Measurements from ENCODE around the gene TOMM40L.
"Not testable (repeated sequence)": the region's sequence is repeated elsewhere in the genome, so short reads cannot be mapped to it uniquely, and the experiment has no call there.

The TOMM40L gene

DNA sequence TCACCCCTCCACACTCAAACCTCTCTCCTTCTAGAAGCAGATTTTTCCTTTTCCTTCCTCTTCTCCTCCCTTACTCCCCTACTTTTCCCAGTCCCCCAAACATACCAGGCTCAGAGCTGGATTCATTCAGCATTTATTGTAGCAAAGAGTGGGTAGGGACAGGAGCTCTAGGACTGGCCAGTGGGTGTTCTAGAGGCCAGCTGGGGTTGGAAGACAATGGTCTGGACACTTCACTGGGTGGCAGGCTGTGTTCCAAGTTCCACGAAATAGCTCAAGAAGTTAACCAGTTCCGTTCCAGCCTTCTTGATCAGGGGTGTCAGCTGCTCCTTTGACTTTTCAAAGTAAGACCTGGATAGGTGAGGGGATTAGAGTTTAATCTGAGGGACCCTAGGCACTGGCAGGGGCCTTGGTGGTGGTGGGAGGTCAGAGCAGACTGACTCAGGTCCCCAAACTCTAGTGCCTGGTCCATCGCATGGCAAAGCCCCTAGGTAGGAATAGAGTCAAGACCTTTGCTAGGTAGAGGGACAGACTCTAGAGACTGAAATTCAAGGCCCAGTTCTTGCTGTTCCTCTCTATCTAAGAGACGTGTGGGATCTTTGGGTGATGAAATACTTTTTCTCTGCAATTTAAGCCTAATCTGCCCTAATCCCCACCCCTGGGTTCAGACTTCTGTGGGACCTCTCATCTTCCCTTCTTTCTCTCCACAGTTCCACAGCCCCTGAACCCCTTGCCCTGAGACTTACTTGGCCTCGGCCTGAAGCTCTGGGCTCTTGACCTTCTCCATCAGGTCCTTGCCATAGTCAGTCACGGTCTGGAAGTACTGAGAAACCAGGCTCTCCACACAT, 3.5 kb upstream of the TOMM40L start:
- DNase-seq, result no peak

DNA sequence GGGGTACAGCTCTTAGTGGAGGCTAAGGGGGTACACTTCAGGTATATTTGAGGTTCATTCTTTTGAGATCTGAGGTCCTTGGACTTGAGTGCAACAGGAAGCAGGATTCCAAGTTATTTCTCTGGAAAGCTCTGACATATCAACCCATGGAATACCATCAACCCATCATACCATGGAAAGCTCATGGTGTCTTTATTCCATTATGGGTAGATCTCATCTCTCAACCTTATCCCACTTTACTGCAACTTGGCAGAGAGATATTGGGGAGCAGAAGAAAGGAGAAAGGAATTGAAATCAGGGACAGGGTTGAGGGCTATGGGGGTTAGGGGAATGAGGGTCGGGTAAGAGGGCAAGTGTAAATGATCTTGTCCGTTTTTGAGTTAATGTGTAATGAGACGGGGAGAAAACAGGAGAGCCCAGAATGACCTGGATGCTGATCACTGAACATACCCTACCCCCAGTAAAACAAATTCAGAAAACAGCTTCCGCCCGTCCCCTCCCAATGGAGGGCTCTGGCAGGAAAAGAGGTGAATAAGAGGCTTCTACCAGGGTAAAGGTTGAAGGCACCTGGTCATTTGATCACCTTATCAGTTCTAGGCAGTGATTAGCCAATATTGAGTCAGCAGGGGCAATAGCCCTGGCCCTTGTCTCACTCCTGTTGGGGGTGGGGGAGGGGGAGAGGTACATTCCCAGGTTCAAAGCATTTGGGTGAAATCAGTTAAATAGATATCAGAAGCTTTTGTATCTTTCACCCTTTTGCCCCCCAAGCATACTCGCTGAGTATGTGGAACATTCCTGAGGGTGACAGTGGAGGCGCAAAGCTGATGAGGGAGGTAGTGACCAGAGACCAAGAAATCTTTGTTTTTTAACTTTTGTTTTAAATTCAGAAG, 1.8 kb upstream of the TOMM40L start:
- DNase-seq, result no peak

DNA sequence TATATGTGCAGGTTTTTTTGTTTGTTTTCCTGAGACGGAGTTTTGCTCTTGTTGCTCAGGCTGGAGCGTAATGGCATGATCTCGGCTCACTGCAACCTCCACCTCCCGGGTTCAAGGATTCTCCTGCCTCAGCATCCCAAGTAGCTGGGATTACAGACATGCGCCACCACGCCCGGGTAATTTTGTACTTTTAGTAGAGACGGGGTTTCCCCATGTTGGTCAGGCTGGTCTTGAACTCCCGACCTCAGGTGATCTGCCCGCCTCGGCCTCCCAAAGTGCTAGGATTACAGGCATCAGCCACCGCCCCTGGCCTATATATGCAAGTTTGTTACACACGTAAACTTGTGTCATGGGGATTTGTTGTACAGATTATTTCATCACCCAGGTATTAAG, 1.2 kb upstream of the TOMM40L start:
- not testable (repeated sequence) for DNase-seq

DNA sequence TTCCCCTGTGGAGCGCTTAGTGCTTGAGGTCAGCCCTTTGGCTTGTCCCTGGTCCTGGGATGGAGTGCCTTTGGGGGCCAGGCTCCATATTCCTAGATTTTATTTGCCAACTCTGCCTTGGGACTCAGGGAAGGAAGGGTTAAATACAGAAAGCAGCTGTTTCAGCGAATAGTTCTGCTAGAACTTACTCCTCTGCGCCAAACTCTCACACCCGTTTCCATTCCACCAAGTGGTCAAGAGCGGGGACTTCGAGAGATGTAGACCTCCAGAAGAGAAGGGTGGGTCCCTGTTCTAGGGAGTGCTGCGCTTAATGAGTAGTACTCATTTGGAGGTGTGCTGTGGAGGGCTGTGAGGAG, 704 bp upstream of the TOMM40L start:
- DNase-seq, result no peak

DNA sequence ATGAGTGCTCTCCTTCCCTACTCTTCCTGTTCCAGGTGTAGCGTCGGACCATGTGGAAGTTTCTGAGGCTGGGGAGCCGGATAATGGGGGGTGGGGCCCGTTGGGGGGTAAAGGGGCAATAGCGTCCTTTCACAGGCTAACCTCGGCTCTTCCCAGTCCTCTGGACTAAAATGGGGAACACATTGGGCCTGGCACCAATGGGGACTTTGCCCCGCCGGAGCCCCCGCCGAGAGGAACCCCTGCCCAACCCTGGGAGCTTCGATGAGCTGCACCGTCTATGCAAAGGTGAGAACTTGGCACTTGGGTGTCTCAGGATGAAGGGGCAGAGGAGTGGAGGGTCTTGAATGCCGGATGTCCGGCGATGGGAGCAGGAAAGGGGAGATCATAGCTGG, 456 bp downstream of the TOMM40L start:
- no peak for DNase-seq

DNA sequence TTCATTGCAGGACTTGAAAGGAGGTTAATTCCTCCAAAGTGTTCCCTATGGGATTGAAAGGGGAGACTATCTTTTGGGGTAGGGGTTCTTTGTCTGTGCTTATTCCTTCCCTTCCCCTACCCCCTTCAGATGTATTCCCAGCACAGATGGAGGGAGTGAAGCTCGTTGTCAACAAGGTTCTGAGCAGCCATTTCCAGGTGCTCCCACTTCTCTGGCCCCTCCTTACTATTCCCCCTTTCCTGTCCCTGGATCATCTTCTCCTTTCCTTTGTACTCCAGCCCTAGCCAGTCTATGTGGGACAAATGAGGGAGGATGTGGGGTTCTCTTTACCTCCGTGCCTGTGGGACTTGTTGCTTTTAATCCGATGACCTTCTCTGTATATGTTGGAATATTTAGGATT, 899 bp downstream of the TOMM40L start:
- no peak for DNase-seq

DNA sequence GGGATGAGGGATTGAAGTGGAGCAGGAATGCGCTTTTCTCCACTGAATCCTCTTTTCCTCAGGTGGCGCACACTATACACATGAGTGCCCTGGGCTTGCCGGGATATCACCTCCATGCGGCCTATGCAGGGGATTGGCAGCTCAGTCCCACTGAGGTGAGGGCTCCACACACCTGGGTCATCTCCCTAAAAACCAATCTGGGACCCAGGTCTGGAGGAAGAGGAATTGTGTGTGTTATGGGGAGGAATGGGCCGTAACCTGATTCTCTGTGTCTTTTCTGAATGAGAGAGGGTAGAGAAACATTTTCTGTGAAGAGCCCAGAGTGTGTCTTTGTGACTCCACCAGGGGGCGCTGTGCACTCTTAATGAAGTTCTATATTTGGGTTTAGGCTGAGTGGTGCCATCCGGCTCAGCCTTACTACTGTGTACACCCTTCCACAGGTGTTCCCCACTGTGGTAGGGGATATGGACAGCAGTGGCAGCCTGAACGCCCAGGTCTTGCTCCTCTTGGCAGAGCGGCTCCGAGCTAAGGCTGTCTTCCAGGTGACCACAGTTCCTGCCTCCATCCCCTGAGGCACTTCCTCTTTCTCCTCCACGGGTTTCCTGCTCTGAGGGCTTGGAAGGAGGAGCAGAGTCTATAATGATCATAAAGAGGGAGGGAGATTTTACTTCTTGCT, 1.5 kb downstream of the TOMM40L start:
- peak; percentile 92 for DNase-seq

DNA sequence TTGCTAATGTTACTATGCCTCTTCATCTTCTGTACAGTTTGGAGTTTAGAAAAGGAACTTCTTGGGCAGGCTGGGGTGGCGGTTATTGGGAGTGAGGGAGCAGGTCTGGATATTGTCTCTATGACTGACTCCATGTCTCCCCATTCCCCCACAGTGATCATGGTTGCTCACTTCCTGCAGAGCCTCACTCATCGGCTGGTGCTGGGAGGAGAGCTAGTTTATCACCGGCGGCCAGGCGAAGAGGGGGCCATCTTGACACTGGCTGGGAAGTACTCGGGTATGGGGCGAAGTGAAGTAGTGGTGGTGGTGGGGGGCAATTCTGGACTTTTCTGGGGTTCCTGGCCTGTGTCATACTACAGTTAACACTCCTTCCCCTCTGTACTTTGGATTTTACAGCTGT, 2.2 kb downstream of the TOMM40L start:
- DNase-seq, result no peak

DNA sequence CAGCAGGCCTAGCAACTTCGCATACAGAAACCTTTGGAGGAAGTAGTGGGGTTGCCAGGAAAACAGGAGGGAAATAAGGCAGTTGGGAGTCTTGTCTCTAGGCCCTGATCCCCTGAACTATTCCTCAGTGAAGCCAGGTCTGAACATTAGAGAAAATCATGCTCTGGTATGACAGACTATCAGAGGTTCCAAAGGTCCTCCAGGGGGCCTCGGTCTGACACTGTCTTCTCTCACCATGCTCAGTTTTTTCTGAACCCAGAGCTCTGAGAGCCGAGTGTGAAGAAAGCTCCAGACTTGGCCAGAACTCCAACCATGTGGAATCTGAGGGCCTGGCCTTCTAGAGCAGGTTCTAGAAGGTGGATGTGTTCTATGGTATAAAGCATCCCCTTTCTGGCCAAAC, 4.0 kb downstream of the TOMM40L start:
- no peak for DNase-seq

DNA sequence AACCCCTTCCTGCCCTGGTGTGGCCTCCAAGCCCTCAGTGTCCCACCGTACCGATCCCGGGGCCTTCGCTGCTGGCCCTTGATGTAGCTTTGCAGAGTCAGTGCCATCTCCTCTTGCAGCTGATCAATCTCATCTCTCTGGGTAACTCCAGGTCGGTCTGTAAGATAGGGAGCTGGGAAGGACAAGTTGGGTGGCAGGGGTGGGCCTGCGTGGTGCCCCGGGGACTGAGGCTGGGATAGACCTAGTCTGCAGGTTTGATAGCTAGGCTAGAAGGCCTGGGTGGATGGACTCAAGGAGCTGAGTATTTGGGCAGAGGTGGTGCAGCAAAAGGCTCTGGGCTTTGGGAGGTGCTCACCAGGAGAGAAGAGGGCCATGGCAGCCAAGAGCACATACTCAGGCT, 4.9 kb downstream of the TOMM40L start:
- DNase-seq, result no peak

DNA sequence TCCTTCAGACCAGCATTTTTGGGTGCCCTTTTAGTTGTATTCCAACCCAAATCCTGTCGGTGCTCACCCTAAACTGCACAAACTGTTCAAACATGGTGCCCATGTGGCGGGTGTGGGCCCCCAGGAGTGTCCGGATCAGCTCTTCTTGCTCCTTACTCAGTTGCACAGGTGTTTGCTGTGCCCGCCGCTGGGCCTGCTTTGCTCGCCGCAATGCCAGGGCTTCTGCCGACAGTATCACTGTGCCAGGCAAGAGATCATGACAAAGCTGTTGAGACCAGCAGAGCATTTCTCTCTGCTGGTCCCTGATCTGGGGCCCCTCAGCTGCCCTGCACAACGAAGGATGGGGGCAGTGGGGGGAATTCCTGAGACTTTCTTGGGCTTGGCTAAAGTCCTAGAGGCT, 7.2 kb downstream of the TOMM40L start:
- DNase-seq, result no peak

DNA sequence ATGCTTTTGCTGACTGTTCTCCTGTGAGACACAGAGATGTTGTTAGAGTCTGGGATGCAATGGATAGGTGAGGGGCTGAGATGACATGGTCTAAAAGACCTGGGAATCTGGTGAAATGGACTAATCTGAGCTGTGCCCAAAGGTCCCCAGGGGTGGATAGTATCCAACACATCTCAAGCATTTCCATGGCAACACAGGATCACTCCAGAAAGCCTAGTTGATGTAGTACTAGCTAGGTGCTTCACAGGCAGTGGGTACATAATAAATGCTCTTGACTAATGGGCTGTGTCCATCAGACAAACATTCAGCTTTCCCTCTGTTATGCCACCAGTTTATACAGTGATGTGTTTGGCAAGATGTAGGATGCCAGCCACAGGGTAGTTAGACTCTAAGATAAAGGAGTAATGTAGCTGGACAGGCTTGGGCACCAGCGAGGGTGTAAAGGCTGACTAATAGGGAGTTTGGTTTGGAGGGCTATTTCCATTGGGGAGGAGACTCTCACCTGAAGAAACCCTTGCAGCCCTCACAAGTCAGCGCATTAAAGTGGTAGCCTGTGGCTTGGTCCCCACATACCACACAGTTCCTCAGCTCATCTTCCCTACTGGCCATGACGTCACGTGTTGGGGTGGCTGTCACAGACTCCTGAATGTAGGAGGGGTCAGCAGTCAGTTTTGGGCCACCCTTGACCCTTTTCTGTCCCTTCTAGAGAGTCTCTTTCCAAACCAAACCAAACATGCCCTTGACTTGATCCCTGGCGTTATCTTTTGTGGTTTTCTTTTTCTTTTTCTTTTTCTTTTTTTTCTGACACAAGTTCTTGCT, 10.3 kb downstream of the TOMM40L start:
- no peak for DNase-seq

DNA sequence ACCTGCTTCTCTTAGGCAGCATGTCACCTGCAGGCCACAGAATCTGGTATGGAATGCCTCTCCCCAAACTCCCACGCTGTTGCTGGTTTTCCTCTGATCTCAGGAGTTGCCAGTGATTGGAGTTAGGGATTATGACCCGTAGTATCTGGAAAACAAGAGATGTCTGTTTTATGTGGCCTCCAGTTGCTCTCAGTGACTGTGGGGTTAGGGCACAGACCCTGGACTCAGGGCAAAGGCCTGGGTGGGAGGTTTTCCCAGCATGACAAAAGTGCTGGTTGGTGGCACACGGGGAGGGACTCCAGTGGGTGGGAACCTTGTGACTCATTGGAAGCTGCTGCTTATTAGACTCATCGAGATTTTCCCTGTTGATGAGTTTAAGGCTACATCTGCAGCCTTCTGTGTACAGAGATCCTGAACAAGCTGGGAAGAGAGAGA, 12.2 kb downstream of the TOMM40L start, which contains the start of gene NR1I3:
NR1I3 (minus strand) TSS at position 165 of the 435 bp plus-strand sequence. CDS start 1,638 bp downstream, outside the sequence.
- no peak for DNase-seq

DNA sequence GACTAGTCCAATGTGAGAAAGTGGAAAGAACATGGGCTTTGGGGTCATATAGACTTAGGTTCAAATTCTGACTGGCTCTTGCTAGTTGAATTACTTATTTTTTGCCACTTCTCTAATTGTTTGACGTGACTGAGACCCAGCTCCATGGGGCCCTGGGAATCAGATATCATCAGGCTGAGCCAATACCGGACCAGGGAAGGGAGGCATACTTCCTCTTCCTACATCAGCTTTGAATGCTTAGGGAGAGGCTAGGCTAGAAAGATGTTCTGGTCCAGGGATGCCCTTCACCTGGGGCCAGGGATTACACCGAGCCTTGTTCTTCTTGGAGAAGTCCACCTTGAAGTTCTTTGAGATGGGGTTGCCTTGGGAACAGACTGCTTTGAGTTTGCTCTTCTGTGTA, 15.8 kb downstream of the TOMM40L start:
- no peak for DNase-seq

DNA sequence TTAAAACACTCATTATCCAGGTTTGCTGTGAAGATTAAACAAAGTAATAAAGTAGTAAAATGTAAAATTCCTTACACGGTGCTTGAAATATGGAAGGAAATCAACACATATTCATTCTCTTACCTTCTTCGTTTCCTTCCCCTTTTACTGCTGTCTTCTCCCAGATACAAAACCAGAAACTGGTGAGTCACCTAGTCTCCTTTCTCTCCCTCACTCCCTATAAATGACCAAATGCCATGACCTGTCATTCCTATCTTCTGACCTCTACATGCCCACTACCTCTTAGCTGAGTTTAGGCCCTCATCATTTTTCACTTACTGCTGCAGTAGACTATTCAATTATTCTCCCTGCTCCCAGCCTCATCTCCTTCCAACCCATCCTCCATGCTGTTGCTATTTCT, 16.5 kb downstream of the TOMM40L start:
- no peak for DNase-seq

DNA sequence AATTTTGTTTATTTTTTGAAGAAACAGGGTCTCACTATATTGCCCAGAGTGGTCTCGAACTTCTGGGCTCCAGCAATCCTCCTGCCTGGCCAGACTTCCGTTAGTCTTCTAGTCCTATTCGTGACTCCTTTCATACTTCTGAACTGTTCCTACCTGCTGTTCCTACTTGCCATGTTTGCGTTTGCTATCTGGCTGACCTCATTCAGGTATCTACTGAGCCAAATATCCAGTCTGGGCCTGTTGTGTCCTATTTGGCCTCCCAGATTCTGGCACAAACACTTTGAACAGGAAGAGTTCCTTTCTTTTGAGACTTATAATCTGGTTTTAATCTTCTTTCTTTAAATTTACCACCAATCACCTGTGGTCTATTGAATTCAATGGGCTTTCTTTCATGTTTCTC, 19.0 kb downstream of the TOMM40L start:
- no peak for DNase-seq

DNA sequence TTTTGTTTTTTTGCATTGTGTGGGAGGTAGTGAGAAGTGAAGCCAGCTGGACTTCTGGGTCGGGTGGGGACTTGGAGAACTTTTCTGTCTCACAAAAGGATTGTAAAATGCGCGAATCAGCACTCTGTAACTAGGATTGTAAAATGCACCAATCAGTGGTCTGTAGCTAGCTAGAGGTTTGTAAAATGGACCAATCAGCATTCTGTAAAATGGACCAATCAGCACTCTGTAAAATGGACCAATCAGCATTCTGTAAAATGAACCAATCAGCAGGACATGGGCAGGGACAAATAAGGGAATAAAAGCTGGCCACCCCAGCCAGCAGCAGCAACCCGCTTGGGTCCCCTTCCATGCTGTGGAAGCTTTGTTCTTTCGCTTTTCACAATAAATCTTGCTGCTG, 24.2 kb downstream of the TOMM40L start:
- not testable (repeated sequence) for DNase-seq

DNA sequence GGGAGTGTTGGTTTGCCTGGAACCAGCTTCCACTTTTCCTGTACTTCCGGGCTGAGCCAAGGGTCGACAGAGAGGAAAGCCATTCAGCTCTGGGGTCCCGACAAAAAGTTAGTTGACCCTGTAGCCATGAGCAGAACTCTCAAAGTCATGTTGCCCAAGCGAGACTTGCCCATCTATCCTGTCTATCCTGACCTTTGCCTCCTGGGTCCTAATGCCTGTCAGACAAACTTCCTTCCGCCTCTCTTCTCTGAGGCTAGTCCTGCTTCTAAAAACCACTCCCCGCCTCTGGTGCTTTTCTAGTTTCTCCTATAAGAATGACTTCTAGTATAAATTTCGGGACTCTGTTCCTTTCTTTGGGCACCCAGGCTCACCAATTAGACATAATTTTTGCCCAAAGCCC, 25.0 kb downstream of the TOMM40L start:
- DNase-seq, result no peak

DNA sequence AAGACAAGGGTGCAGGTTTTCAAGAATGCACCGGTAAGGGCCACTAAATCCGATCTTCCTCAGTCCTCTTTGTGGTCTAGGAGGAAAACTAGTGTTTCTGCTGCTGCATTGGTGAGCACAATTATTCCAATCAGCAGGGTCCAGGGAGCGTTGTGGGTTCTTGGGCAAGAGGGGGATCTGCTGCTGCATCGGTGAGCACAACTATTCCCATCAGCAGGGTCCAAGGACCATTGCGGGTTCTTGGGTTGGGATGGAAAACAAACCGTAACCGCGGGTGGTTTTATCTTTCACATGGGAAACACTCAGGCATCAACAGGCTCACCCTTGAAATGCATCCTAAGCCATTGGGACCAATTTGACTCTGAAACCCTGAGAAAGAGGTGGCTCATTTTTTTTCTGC, 25.7 kb downstream of the TOMM40L start:
- DNase-seq, result no peak

DNA sequence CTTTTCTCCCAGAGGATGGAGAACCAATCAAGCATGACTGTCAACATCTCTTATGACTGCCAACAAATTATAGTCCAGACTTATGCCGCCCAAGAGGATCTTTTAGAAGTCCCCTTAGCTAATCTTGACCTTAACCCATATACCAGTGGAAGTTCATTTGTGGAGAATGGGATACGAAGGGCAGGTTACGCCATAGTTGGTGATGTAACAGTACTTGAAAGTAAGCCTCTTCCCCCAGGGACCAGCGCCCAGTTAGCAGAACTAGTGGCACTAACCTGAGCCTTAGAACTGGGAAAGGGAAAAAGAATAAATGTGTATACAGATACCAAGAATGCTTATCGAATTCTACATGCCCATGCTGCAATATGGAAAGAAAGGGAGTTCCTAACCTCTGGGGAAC, 29.4 kb downstream of the TOMM40L start:
- not testable (repeated sequence) for DNase-seq

DNA sequence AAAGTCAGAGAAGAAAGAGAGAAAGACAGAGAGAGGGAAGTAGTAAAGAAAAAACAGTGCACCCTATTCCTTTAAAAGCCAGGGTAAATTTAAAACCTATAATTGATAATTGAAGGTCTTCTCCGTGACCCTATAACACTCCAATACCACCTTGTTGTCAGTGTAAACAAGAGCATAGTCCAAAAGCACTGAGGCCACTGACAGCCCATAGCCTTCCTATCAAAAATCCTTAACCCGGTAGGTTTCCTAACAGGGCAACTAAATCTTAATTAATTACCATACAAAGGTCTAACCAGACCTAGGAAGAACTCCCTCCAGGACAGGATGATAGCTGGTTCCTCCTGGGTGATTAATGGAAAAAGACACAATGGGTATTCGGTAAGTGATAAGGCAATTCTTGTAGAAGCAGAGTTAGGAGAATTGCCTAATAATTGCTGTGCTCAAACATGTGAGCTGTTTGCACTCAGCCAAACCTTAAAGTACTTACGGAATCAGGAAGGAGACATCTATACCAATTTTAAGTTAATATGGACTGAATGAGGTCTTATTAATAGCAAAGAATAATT, 30.2 kb downstream of the TOMM40L start:
- not testable (repeated sequence) for DNase-seq

DNA sequence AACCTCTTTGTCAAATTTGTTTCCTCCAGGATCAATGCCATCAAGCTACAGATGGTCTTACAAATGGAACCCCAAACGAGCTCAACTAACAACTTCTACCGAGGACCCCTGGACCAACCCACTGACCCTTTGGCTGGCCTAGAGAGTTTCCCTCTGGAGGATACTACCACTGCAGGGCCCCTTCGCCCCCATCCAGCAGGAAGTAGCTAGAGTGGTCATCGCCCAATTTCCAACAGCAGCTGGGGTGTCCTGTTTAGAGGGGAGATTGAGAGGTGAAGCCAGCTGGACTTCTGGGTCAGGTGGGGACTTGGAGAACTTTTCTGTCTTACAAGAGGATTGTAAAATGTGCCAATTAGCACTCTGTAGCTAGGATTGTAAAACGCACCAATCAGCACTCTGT, 31.2 kb downstream of the TOMM40L start:
- not testable (repeated sequence) for DNase-seq
